Measurements from ENCODE around the gene DDX27.
"Not testable (repeated sequence)": the region's sequence is repeated elsewhere in the genome, so short reads cannot be mapped to it uniquely, and the experiment has no call there.

DDX27 gene

DNA sequence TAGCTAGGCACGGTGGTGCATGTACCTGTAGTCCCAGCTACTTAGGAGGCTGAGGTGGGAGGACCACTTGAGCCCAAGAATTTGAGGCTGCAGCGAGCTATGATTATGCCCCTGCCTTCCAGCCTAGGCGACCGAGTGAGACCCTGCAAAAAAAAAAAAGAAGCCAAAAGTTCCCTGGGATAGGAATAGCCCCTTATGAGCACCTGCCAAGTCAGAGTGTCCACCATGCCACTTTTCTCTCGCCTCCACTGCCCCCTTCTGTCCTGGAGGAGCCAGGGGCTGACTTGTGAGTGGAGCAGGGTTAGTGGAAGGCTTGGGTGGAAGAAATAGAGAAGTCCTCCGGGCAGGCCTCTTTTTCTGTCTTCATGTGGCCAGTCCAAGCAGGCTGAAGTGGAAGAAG lies 12.1 kb upstream of the DDX27 start:
- DNase-seq (ENCODE audit: low read depth): no peak

DNA sequence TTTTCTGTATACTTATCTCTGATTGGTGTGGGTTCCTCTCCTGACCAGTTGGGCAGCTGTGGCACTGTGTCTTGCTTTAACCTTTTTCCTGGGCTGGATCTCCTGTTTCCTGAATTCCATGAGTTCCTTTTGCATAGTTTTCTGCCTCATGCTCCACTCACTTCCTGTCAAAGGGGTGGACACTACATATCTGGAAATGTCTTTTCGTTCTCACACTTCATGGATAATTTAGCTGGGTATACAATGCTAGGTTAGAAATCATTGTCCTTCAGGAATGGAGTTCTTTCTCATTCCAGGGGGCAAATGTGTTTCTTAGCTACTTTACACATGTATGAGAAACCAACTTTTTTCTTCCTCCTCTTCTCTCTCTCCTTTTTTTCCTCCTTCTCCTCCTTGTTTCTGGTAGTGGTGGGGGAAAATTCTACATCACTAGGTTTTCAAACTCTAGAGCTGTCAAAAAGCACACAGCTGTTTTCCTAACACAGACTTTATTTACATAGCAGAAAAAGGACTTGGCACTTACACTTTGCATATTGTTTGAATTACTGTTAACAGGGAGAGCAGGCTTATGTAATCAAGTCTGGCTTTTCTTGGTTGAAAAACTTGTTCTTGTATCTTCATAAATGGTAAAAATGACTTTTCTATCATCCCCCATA lies 9.0 kb upstream of the DDX27 start:
- DNase-seq (ENCODE audit: low read depth): no peak

DNA sequence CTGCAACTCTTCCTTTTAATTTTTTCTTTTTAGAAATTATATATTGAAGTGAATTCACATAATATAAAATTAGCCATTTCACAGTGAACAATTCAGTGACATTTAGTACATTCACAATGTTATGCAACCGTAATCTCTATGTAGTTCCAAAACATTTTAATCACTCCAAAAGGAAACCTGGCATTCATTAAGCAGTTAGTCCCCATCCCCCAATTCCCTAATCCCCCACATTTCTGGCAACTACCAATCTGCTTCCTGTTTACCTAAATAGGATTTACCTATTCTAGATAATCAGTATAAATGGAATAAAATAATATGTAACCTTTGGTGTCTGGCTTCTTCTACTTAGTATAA lies 8.5 kb upstream of the DDX27 start:
- no peak for DNase-seq (ENCODE audit: low read depth)

DNA sequence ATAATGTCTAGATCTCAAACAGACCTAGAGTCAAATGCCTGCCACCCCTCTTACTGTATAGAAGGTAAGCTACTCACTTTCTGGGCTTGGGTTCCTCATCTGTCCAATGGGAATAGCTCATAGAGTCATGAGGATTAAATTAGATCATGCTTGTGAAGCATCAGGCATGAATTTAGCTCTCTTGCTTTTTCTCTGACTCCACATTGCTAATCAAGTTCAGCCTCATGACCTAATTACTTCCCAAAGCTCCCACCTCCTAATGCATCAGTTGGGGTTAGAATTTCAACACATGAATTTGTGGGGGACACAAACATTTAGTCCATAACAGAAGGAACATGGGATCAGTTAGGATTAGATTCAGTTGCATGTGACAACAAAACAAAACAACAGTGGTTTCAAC lies 4.6 kb upstream of the DDX27 start:
- no peak for DNase-seq (ENCODE audit: low read depth)

DNA sequence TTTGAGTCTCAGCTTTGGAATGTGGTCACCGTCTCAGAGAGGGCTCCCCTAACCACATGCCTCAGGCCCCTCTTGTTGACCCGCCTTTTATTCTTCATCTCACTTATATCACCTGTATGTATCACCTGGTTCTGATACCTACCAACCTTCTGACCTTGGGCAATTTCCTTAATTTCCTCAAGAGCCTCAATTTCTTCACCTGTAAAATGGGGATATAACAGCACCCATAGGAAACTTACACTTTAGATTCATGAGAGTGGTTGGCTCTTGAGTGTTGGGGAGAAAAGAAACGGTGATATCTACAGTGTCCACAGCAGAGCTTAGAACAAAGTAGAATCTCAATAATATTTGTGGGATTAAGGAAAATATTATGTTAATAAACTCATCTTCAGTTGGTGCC lies 4.0 kb upstream of the DDX27 start:
- DNase-seq (ENCODE audit: low read depth): no peak

DNA sequence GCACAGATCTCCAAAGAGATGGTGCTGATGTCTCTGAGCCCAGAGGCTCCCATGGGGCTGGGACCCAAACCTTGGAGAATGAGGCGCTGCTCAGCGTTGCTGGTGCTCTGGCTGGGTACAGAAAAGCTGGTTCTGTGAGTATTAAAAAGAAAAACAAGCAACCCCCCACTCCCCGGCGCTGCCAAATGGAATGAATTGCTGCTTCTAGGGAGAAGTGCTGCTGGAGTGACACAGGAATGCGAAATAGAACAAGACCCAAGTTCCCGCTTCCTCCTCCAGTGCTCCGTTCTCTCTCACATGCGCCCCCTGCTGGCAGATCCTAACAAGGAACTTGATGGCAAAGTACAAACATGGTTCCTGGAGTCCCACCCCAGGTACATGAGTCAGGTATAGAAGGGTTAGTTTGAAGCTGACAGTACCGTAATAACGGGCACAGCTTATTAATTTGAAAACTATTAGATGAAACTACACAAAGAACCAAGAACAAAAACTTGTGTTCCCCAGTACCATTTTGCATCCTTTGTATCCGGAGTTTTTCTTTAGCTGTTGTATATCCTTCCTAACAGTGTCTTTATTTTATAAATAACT lies 2.1 kb upstream of the DDX27 start:
- peak; percentile 95 for DNase-seq (ENCODE audit: low read depth)

DNA sequence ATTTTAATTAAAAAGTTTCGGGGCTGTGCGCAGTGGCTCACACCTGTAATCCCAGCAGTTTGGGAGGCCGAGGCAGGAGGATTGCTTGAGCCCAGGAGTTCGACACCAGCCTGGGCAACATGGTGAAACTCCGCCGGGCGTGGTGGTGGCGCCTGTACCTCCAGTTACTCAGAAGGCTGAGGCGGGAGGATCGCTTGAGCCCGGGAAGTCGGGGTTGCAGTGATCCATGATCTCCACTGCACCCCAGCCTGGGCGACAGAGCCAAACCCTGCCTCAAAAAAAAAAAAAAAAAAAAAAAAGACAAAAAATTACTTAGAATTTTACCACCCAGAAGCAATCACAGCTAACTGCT lies 501 bp upstream of the DDX27 start:
- DNase-seq (ENCODE audit: low read depth): not testable (repeated sequence)

DNA sequence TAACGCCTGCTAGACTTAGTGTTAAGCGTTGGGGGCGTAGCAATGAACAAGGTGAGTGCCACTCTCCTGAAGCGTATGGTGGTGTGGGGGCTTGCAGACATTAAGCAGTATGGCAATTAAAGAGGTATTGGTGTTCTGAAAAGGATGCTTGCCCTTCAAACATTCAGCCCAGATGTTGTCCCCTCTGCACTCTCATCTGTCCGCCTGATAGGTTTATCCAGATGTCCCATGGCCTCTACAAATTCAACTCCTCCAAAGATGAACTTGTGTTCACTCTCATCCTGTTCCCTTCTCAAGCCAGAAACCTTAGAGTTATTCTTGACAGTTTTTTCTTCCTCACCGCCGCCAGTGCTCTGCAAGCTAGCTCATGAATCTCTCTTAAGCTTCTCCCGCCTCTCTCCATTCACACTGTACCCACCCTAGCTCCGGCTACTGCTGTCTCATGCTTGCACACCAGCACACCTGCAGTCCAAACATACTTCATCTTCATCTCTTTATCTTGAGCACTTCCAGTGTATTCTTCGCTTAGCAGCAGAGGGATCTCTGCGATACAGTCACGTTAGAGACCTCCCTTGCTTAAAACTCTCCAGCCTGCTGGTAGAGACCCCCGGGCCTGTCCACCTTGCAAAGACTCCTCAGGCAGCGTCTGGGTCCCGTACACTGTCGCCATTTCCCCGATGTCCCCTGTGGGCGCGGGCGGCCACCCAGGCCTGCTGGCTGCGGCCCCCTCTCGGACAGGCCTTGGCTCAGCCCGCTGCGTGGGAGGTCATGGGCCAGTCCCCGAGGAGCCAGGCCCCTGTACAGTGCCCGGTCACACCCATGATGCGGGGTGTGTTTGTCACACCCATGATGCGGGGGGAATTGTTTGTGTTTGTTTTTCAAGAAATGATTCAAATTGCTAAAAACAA lies 962 bp downstream of the DDX27 start:
- DNase-seq (ENCODE audit: low read depth): no peak

DNA sequence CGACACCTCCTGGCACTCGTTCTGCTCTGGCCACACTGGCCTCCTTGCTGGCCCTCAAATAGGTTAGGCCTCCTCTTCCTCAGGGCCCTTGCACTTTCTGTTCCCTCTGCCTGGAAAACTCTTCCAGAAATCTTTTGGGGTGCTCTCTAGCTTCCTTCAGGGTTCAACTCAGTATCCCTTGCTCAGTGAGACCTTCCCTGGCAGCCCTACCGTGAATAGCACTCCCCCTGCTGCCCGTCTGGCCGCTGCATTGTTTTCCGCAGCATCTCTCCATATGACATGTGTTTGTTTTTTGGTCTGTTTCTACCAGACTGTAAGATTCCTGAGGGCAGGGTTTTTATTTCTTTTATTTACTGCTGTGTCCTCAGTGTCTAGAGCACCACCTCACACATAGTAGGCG lies 6.7 kb downstream of the DDX27 start:
- DNase-seq (ENCODE audit: low read depth): no peak

DNA sequence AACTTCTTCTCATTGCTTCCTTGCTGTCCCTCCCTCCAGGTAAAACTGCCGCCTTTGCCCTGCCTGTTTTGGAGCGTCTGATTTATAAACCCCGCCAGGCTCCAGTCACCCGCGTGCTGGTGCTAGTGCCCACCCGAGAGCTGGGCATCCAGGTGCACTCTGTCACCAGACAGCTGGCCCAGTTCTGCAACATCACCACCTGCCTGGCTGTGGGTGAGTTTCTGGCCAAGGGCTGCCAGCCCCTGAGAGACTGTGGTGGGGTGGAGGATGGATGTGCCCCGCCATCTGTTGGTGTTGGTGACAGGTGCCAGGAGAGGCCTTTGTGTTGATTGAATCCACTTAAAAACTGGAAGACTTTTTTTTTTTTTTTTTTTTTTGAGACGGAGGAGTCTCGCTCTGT lies 9.5 kb downstream of the DDX27 start:
- DNase-seq (ENCODE audit: low read depth): no peak

DNA sequence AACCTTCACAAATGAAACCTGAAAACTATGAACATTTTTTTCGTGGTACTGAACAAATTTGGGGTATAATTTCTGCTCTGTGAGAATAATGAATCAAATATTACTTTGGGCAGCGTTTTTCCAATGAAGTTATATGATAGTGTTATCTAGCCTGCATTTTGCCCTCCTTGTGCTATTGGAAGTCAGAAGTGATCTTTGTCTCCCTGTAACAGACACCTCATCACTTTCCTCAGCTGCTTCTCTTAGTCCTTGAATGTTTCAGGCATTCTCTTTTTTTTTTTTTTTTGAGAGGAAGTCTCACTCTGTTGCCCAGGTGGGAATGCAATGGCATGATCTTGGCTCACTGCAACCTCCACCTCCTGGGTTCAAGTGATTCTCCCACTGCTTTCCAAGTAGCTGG lies 10.2 kb downstream of the DDX27 start:
- DNase-seq (ENCODE audit: low read depth): no peak

DNA sequence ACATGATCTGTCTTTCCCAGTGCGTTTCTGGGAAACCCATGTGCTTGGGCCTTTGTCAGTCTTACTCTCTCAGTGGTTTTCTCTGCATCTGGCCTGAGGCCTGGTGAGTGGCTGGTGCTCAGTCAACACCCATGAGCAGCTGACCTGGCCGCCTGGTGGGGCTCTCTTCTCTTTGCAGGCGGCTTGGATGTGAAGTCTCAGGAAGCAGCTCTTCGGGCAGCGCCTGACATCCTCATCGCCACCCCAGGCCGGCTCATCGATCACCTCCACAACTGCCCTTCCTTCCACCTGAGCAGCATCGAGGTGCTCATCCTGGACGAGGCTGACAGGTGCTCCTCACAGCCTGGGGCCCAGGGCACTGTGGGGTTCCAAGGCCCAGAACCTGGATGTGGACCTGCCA lies 10.8 kb downstream of the DDX27 start:
- DNase-seq (ENCODE audit: low read depth): no peak

DNA sequence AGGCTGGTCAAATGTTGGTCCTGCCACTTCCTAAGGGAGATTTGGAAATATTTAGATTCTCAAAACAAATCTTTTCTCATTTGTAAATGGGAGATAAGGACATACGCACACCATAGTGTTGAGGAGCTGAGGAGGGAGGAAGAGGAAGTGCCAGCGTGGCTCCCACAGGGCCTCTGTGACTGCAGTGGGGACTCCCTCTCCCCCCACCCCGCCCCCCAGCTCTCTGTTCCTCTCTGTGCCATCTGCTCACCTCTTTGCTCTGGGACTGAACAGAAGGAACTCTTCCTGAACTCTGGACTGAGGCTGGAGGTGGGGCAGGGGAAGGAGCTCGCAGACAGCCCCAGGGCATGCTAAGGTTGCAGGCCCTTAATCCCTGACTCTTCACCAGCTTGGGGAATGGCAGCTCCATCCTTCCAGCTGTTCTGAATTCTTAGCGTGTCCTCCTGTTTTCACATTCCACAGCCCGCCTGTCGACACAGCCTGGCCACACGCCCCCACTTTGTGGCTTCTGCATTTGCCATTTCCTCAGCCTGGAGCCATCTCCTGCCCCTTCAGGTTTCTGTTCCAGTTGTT lies 11.4 kb downstream of the DDX27 start:
- DNase-seq (ENCODE audit: low read depth): no peak

DNA sequence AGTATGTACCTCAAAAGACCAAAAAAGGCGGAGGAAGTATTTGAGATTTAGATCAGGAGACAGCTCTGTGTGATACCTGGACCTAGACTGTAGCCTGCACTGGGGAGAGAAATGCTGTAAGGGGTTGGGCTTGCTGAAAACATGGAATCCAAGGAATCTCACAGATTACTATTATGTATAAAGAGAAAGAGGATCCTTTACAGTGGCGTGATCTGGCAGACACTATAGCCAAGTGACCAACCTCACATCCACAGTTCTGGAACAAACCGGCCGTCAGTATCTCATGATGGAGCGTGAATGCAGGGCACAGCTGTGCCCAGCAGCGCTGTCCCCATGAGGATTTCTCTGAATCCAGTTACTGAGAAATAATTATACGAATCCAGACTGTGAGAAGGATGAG lies 12.3 kb downstream of the DDX27 start:
- DNase-seq (ENCODE audit: low read depth): no peak

DNA sequence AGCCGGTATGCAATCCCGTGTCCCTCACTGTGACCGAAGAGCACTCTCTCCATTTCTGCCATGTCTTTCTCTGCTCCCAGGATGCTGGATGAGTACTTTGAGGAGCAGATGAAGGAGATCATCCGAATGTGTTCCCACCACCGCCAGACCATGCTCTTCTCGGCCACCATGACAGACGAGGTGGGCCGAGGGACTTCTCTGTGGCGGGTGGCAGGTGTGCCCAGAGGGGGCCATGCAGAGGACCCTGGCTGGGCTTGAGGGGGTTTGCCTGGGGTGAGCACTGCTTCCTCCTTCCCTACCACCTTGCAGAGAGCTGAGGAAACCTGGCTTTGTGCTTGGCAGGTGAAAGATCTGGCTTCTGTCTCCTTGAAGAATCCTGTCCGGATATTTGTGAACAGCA lies 14.0 kb downstream of the DDX27 start:
- DNase-seq (ENCODE audit: low read depth): no peak

DNA sequence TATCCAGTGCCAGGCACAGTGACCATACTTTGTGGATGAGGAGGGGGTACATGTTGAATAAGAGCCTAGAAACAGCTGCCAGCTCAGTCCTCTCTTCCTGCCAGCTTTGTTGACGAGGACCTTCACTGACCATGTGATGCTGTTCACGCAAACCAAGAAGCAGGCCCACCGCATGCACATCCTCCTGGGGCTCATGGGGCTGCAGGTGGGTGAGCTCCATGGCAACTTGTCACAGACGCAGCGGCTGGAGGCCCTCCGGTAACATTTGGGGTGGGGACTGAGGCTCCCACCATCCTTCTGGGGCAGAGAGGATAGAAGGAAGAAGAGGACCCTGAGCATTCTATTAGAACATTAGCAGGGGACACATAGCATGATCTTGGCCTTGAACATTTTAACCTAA lies 15.6 kb downstream of the DDX27 start:
- DNase-seq (ENCODE audit: low read depth): no peak

DNA sequence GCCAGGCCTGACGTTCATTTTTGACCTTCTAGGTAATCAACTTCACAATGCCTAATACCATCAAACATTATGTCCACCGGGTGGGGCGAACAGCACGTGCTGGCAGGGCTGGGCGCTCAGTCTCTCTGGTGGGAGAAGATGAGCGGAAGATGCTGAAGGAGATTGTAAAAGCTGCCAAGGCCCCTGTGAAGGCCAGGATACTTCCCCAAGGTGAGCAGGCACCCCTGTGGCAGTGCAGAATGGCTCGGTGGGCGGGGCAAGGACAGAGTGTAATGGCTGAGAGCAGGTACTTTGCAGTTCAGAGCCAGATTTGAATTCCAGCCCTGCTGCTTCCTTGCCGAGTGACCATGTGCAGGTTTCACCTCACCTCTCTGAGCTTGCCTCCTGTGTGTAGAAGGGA lies 17.1 kb downstream of the DDX27 start:
- DNase-seq (ENCODE audit: low read depth): no peak

DNA sequence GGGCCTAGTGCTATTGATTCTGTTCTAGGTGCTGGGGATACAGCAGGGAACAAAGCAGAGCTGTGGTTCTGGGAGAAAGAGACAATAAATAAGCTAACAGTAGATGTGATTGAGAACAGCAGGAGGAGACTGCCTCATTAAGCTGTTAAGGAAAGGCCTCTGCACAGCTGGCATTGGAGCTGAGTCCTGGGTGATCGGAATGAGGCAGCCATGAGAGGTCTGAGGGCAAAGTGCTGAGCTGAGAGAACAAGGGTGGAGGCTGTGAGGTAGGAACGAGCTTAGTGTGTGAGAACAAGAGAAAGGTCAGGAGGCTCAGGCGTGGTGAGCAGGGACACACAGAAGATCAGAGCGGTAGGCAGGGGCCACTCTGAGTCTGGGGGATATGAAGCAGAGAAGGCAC lies 18.3 kb downstream of the DDX27 start:
- DNase-seq (ENCODE audit: low read depth): no peak

DNA sequence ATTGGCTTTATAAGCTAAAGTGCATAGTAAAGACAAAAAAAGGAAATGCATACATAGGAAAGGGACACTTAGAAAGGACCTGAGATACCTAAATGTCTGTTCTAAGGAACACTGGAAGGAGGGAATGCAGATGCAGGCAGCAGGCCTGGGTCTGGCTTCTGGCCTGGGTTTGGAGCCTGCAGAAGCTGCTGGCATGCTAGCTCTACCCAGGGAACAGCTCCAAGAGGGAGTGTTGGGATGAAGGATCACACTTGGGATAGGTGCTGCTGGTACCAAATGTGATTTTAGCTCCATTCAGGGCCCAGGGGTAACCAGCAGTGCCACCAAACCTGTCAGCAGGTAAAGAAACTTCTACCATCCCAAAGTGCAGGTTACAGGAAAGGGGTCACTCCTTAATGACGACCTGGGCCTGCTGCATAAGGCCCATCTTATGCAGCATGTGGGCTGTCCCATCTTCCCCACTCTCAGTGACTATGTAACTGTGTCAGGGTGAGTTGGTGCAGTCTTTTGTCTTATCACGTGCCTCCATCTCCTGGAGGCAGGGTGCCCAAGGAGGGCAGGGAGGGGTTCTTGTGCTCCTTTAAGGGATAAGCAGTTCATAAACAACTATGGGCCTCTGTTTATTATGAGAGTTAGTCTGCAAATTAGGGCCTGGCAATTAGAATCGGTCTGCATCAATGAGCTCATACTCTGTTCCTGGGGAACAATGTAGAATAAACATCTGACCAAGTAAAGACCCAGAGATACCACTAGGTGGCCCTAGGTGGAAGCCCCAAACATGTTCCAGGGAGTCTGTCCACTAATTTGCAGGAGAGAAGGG lies 26.9 kb downstream of the DDX27 start:
- peak; percentile 5 for DNase-seq (ENCODE audit: low read depth)

DNA sequence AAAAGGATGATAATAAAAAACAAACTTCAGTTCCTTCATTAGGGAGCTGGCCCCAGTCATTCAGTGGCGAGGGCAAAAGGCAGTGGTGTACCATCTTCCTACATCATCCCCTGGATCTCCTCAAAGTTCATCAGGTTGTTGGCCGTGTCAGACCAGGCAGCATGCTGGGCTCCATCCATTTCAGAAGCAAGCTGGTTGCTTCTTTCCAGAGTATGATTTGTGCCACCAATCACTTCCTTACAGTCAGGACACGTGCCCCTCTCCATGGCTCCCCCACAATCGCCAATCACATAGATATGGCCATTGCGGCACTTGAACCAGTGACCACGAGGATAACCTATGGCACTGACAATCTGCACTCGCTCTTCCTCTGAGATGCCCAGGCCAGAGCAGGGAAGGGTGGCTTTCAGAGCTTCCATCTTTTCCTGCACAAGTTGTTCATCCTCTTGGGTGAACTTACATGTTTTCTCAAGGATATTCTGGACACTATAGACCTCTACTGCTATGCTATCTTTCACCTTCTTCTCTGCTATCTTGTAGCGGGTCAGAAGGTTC lies 28.0 kb downstream of the DDX27 start:
- DNase-seq (ENCODE audit: low read depth): no peak

DNA sequence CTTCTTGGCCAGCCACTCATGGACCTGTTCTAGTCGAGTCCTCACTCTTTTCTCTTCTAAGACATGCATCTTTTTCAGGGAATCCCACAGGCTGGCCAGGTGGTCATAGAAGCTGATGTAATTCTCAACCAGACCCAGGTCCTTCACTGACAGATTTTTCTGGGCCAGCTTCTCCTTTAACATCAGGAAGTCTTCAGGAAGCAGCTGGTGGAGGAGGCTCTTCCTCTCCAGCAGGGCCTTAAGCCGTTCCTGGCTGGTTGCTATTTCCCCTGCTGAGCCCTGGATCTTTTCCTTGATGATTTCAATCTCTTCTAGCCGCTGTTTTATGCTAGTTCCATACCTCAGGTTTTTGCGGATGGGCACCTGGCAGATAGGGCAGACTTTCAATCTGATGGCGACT lies 28.6 kb downstream of the DDX27 start:
- no peak for DNase-seq (ENCODE audit: low read depth)

DNA sequence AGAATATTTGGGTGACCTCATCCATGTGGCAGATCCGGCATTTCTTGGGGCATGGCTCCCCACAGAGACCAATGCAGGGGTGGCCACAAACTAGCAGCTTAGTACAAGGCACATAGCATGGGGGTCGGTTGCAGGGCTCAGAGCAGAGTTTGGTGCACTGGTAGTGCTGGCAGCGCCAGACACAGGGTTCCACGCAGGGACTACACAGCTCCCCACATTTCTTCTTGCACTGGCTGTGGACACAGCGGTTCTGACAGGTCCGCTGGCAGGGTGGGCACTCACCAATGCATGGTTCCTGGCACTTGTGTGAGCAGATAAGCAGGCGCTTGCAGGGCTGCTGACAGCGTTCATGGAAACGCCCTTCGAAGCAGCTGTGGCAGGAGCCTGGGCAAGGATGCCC lies 29.1 kb downstream of the DDX27 start:
- no peak for DNase-seq (ENCODE audit: low read depth)

Data from stimulated activated CD8-positive, alpha-beta memory T cell treated with anti-CD3 and anti-CD28 coated beads, Interleukin-12 subunit alpha, Interleukin-12 subunit beta, amount 100 ng/mL, for 1 hour (primary cell).